SJSA1 (cell line): ENCODE measurements around the gene SCRT2. TPM values are rescaled to one million over a fixed set of nuclear protein-coding genes. Genes with fewer than 3 reads are reported as not detected.
"Not testable (repeated sequence)": the region's sequence is repeated elsewhere in the genome, so short reads cannot be mapped to it uniquely, and the experiment has no call there.

Source experiments
- DNase-seq, 2 experiments: peaks; one replicate each; pipeline ENCODE4 v3.0.0-alpha.2; 2015 to 2020; ENCODE audit warnings: low spot score in 2 of 2, low read depth in 1 of 2
- H3K27ac ChIP-seq: fragments of 250-450 bp; sonication (Bioruptor Pico); 2 replicates; pipeline ENCODE4 v1.5.1; 2020; ENCODE audit warnings: mild to moderate bottlenecking, moderate library complexity
- H3K27me3 ChIP-seq: fragments of 250-450 bp; sonication (Bioruptor Pico); replicated peaks from 2 replicates; pipeline ENCODE4 v1.5.1; 2020; ENCODE audit warnings: mild to moderate bottlenecking, moderate library complexity
- H3K36me3 ChIP-seq: fragments of 250-450 bp; sonication (Bioruptor Pico); 2 replicates; pipeline ENCODE4 v1.5.1; 2020; ENCODE audit warnings: mild to moderate bottlenecking
- H3K4me1 ChIP-seq: fragments of 250-450 bp; sonication (Bioruptor Pico); replicated peaks from 2 replicates; pipeline ENCODE4 v1.6.1; 2021; ENCODE audit warnings: mild to moderate bottlenecking
- H3K4me3 ChIP-seq: fragments of 250-450 bp; sonication (Bioruptor Pico); 2 replicates; pipeline ENCODE4 v1.5.1; 2020; ENCODE audit warnings: mild to moderate bottlenecking
- H3K9me3 ChIP-seq: fragments of 250-450 bp; sonication (Bioruptor Pico); replicated peaks from 2 replicates; pipeline ENCODE4 v1.5.1; 2020; ENCODE audit warnings: mild to moderate bottlenecking
- total RNA-seq: library from RNA; depleted of rRNA; stranded (reverse); fragments of >200 nt; shearing (Covaris generic); gene quantifications from 2 replicates; pipeline ENCODE4 v1.2.3, GENCODE V29; 2014

SCRT2 gene
- total RNA-seq, 1 experiment from 2014 or later: not detected

DNA sequence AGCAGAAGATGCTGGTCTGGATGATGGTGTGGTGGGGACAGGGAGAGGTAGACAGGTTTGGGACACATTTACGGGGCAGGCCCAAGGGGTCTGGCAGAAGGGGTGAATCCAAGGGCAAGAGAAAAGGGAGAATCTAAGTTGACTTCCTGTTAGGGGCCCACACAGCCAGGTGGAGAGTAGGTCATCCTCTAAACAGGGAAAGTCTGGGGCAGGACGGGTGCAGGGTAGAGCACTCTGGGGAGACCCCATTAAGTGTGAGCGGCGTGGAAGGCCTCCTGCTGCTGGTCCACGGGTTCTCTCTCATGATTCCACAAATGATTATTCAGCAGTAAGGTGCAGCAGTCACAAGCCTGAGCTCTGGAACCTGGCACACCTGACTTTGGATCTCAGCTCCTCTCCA lies 25.3 kb downstream of the SCRT2 start:
- no peak overlapping the region for H3K27ac ChIP-seq
- peaks cover 49% of the 10 kb centered on the region for H3K36me3 ChIP-seq
- H3K9me3 ChIP-seq: peaks cover 6% of the 10 kb centered on the region; the same call in 1 of the 2 replicates
- H3K4me1 ChIP-seq: peaks cover 16% of the 10 kb centered on the region
- H3K4me3 ChIP-seq: no peak overlapping the region
- no peak for DNase-seq
- H3K27me3 ChIP-seq: no peaks in the 10 kb centered on the region

DNA sequence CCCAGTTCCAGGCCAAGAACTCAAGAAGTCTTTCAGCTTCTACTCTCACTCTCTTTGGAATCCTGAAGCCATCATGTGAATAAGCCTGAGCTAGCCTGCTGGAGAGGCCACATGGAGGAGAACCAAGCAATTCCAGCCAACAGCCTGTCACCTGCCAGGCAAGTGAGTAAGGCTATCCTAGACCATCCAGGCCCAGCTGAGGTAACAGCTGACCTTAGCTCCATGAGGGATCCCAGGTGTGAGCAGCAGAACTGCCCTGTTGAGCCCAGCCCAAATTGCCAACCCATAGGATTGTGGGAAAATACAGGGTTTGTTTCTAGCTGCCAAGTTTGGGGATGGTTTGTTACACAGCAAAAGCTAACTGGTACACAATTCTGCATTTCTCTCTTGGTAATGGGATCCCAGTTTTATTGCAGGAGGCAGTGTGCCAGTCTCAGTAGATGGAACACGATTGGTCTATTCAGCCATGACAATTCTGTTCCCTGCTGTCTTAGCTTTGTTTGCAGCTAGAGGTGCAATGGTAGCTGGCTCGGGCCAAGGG lies 28.1 kb downstream of the SCRT2 start:
- peaks cover 43% of the 10 kb centered on the region for H3K36me3 ChIP-seq
- peaks cover 8% of the 10 kb centered on the region for H3K4me1 ChIP-seq
- H3K27me3 ChIP-seq: no peaks in the 10 kb centered on the region
- no peak overlapping the region for H3K27ac ChIP-seq
- DNase-seq: no peak
- H3K9me3 ChIP-seq: no peaks in the 10 kb centered on the region
- H3K4me3 ChIP-seq: no peak overlapping the region

DNA sequence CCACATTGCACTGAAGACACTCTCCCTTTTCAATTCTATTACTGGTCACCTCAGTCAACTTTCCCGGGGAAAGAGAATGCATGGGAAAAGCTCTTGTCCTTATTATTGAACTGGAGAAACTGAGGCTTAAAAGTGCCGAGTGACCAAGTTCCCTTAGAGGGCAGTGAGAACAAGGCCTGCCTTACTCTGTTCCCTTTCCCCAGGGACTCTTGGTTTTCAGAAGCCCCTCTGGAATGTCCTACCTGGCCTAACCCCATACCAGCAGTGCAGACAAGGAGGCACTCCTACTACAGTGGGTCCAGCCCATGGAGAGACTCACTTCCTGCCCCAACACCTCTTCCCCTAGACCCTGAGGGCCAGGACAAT lies 28.8 kb downstream of the SCRT2 start:
- H3K27ac ChIP-seq: no peak overlapping the region
- H3K4me1 ChIP-seq: peaks cover under 1% of the 10 kb centered on the region
- H3K4me3 ChIP-seq: no peak overlapping the region
- DNase-seq: no peak
- H3K36me3 ChIP-seq: peaks cover 43% of the 10 kb centered on the region
- no peaks in the 10 kb centered on the region for H3K9me3 ChIP-seq
- H3K27me3 ChIP-seq: no peaks in the 10 kb centered on the region

DNA sequence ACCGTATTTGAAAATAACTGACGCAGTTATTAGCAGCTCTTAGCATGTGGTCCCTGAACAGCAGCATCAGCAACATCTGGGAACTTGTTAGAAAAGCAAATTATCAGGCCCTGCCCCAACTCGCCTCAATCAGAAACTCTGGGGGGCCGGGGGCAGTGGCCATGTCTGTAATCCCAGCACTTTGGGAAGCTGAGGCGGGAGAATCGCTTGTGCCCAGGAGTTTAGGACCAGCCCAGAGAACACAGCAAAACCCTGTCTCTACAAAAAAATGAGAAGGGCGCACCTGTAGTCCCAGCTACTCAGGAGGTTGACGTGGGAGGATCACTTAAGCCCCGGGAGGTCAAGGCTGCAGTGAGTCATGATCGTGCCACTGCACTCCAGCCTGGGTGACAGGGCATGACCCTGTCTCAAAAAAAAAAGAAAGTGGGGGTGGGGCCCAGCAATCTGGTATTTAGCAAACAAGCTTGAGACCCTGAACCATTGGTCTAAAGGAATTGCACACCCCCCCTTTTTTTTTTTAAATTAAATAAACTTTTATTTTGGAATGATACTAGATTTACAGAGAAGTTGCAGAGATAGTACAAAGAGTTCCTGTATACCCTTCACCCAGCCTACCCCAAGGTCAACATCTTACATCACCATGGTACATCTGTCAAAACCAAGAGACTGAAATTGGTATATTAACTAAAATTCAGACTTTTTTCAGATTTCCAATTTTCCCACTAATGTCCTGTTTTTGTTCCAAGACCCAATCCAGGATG lies 29.3 kb downstream of the SCRT2 start:
- Histone ChIP-seq H3K27me3 (peaks cover 2% of the 10 kb centered on the region; the same call in 1 of the 2 replicates), H3K9me3 (no peaks in the 10 kb centered on the region), H3K4me3 (no peak overlapping the region), H3K36me3 (peaks cover 43% of the 10 kb centered on the region), H3K27ac (no peak overlapping the region), H3K4me1 (no peaks in the 10 kb centered on the region)
- no peak for DNase-seq

DNA sequence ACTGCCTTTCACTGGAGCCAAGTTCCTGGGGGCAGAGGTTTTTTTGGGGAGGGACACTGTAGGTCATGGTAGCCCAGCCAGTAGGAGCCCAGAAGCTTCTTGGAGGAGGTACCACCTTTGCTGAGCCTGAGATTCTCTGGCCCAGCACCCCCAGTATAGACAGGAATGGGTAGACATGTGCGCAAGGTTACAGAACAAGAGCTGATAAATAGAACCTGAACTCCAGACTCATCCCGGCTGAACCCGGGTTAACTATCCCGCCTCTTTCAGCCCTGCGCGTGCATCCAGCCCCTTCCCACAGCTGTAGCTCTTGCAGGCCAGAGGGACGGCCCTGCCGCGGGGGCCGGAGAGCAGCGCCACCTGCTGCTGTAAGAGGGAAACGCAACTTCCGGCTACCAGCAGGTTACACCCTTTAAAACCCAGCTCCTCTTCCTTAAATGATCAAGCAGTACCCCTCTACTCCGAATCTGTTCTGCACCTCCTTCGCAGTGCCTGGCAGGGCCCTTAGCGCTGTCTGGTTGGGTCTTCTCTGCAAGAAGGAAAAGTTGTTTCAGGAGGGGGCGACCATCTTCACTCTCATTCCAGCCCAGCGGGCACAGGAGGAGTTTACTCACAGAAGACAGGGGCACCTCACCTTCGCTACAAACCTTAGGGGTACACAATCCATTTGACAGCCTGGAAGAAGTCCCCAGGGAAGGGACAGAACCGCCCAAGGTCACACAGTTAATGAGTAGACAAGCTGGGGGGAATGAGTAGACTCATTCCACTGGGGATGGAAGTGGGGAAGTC lies 30.1 kb downstream of the SCRT2 start:
- H3K4me3 ChIP-seq: no peak overlapping the region
- peaks cover 8% of the 10 kb centered on the region; the same call in 1 of the 2 replicates for H3K27me3 ChIP-seq
- H3K9me3 ChIP-seq: no peaks in the 10 kb centered on the region
- DNase-seq: peak; percentile 56 to 60
- no peak overlapping the region for H3K27ac ChIP-seq
- H3K4me1 ChIP-seq: no peaks in the 10 kb centered on the region
- H3K36me3 ChIP-seq: peaks cover 41% of the 10 kb centered on the region

DNA sequence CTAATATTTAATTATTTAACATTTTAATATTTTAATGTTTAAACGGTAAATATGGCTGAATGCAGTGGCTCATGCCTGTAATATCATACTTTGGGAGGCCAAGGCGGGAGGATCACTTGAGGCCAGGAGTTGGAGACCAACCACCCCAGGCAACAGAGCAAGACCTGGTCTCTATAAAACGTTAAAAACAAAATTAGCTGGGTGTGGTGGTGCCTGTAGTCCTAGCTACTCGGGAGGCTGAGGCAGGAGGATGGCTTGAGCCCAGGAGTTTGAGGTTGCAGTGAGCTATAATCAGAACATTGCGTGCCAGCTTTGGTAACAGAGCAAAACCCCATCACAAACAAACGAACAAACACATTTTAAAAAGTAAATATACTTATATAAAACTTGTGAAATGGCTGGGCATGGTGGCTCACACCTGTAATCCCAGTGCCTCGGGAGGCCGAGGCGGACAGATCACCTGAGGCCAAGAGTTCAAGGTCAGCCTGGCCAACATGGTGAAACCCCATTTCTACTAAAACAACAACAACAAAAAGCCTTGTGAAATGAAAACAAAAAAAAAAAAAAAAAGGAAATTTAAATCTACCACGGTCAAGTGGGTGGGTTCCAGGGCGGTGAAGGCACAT lies 30.8 kb downstream of the SCRT2 start:
- Histone ChIP-seq H3K9me3 (no peaks in the 10 kb centered on the region), H3K36me3 (peaks cover 35% of the 10 kb centered on the region), H3K4me1 (no peaks in the 10 kb centered on the region), H3K27ac (no peak overlapping the region), H3K4me3 (no peak overlapping the region), H3K27me3 (peaks cover 8% of the 10 kb centered on the region; the same call in 1 of the 2 replicates)
- no peak for DNase-seq

DNA sequence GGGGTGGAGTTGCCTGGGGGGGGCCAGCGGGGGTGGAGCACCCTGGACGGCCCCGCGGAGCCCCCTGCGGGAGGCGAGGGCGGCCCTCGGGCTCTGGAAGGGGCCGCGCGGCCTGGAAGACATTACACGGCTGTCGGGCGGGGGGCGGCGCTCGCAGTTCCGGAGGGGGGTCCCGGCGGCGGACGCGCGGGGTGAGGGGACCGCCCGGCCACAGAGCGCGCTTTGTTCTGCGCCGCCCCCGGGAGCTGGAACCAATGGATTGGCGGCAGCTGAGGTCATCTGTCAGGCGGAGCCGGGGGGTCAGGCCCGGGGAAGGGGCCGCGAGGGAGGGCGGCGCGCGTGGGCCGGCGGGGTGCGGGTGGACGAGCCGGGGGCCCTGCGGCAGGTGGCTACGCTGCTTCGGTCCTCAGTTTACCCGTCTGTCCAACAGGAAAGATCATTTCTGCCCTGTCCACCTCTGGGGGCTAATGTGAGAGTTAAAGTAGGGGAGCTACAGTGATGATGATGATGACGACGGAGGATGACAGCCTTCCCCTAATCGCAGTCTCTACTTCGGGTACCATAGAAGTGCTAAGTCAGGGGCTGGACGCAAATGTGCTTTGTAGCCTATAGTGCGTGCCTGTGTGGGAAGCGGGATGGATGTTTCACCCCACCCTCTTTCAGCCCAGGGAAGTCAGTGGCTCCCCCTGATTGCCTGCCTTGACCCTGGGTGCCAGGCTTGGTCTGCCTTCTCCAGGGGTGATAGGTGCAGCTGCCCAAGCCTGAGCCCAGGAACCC lies 33.0 kb downstream of the SCRT2 start:
- H3K9me3 ChIP-seq: no peaks in the 10 kb centered on the region
- no peak for DNase-seq
- peaks cover 15% of the 10 kb centered on the region for H3K36me3 ChIP-seq
- no peaks in the 10 kb centered on the region for H3K4me1 ChIP-seq
- H3K27me3 ChIP-seq: peaks cover 8% of the 10 kb centered on the region; the same call in 1 of the 2 replicates
- no peak overlapping the region for H3K4me3 ChIP-seq
- H3K27ac ChIP-seq: no peak overlapping the region

DNA sequence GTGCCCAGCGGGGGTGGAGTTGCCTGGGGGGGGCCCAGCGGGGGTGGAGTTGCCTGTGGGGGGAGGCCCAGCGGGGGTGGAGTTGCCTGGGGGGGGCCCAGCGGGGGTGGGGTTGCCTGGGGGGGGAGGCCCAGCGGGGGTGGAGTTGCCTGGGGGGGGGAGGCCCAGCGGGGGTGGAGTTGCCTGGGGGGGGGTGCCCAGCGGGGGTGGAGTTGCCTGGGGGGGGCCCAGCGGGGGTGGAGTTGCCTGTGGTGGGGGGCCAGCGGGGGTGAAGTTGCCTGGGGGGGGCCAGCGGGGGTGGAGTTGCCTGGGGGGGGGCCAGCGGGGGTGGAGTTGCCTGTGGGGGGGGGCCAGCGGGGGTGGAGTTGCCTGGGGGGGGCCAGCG lies 33.6 kb downstream of the SCRT2 start:
- not testable (repeated sequence) for H3K27ac ChIP-seq

DNA sequence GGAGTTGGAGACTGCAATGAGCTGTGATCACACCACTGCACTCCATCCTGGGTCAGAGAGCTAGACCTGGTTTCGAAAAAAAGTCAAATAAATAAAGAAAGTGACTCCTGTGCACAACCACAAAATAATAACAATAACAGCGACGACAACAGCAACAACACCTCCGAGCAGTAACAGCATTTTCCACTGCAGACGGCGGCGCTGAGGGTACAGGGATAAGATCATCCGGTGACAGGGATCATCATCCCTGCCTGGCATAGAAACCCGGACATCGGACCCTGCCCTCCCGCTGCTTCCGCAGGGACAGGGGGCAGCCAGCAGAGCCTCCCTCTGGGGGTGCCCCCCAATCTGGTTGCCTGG lies 34.1 kb downstream of the SCRT2 start:
- Histone ChIP-seq H3K4me3 (no peak overlapping the region), H3K9me3 (no peaks in the 10 kb centered on the region), H3K4me1 (no peaks in the 10 kb centered on the region), H3K36me3 (0 out of 2 replicates have a peak, but pooled peaks cover 5% of the 10 kb centered on the region), H3K27ac (no peak overlapping the region), H3K27me3 (peaks cover 8% of the 10 kb centered on the region; the same call in 1 of the 2 replicates)
- no peak for DNase-seq

More for the DNA sequence above, 33.6 kb downstream of the SCRT2 start:
- H3K4me3 ChIP-seq, H3K27me3 ChIP-seq, H3K4me1 ChIP-seq, DNase-seq, H3K9me3 ChIP-seq, H3K36me3 ChIP-seq: not testable (repeated sequence)

DNA sequence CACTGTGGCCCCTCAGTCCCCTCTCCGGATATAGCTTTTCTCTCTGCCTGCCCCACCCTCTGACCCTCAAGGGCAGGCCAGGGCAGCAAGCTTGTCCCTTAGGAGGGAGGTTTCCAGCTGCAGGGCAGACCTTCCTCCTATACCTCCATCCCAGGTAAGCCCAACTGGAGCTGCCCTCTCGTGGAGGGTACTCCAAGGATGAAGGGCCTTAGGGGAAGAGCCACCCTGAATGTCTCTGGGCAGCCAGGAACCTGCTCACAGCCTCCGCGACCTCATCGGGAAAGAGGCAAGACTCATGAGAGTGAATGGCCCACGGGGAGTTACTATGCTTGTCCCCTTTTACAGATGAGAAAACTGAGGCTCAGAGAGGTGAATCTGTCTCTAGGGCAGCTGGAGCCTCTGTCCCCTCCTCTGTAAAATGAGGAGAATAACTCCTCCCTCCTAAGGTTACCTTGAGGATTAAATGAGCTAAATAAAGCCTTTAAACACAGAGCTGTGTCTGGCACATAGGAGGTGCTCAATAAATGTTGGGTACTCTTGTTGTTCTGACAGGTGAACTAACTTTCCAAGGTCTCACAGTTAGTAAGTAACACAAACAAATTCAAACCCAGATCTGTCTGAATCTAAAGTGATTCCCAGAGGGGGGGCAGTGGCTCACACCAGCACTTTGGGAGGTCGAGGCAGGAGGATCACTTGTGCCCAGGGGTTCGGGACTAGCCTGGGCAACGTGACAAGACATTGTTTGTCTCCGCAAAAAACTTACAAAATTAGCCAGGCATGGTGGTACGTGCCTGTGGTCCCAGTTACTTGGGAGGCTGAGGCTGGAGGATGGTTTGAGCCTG lies 34.7 kb downstream of the SCRT2 start:
- DNase-seq: no peak
- Histone ChIP-seq H3K4me3 (no peak overlapping the region), H3K27me3 (peaks cover 8% of the 10 kb centered on the region; the same call in 1 of the 2 replicates), H3K36me3 (0 out of 2 replicates have a peak, but pooled peaks cover 3% of the 10 kb centered on the region), H3K27ac (no peak overlapping the region), H3K4me1 (no peaks in the 10 kb centered on the region), H3K9me3 (no peaks in the 10 kb centered on the region)

DNA sequence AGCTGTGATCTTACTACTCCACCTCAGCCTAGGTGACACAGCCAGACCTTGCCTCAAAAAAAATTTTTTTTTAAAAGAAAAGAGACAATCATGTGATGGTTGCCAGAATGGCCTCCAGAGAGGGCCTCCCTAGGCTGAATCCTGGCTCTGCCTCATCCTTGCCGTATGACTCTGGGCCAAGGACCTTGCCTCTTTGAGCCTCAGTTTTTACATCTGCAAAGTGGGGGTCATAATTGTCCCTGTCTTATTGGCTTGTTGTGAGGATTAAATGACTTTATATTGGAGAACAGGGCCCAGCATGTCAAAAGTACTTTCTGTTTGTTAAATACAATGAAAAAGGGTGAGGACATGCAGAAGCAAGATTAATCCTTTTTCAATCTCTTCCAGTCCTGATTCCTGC lies 37.0 kb downstream of the SCRT2 start:
- H3K9me3 ChIP-seq: no peaks in the 10 kb centered on the region
- H3K27me3 ChIP-seq: peaks cover 8% of the 10 kb centered on the region; the same call in 1 of the 2 replicates
- no peak overlapping the region for H3K4me3 ChIP-seq
- no peaks in the 10 kb centered on the region for H3K36me3 ChIP-seq
- no peak for DNase-seq
- H3K4me1 ChIP-seq: no peaks in the 10 kb centered on the region
- H3K27ac ChIP-seq: no peak overlapping the region

DNA sequence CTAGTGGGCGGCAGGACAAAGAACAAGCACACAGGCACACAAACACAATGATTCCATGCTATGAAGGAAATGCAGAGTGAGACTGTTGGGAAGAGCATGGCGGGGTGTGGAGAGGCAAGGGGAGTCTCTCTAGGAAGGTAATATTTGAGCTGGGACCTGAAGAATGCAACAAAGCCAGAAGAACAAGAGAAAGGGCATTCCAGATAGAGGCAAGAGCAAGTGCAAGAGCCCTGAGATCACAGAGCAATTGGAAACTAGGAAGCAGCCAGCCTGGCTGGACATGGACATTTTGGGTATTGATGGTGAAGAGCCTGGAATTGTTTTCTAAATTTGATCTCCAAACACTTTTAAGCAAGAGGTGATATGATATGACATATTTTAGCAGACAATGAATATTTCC lies 38.0 kb downstream of the SCRT2 start:
- H3K27ac ChIP-seq: no peak overlapping the region
- H3K9me3 ChIP-seq: no peaks in the 10 kb centered on the region
- H3K4me1 ChIP-seq: no peaks in the 10 kb centered on the region
- DNase-seq: no peak
- H3K4me3 ChIP-seq: no peak overlapping the region
- H3K36me3 ChIP-seq: no peaks in the 10 kb centered on the region
- peaks cover 8% of the 10 kb centered on the region for H3K27me3 ChIP-seq
